CD4-positive, alpha-beta T cell treated with Interleukin-15 for 1 hour (primary cell): ENCODE results near the gene MARCKS.
A peak's percentile ranks its signal among the peaks of the same experiment; 100 is the strongest.

Experiments
- DNase-seq: peaks from one replicate; pipeline ENCODE4 v3.0.0-alpha.2; 2020

Gene MARCKS

GRCh38 chr6:113854531-113855499 is 2.3 kb upstream of the MARCKS start:
- DNase-seq, result peak; percentile 85

GRCh38 chr6:113855500-113856374 is 1.4 kb upstream of the MARCKS start:
- no peak for DNase-seq

GRCh38 chr6:113856375-113856624 is 845 bp upstream of the MARCKS start:
- no peak for DNase-seq

- DNase-seq, result peak; percentile 55
These were observed 673 bp downstream of the MARCKS start for GRCh38 chr6:113857556-113858479.

- DNase-seq, result peak; percentile 93
These were observed 1.6 kb downstream of the MARCKS start for GRCh38 chr6:113858480-113859348.

- DNase-seq, result no peak
These were observed 2.4 kb downstream of the MARCKS start for GRCh38 chr6:113859349-113860180.

GRCh38 chr6:113860181-113860955 is 3.2 kb downstream of the MARCKS start:
- DNase-seq, result no peak

- DNase-seq, result no peak
These were observed 5.0 kb downstream of the MARCKS start for GRCh38 chr6:113862112-113862511.

- no peak for DNase-seq
These were observed 13.8 kb downstream of the MARCKS start for GRCh38 chr6:113870917-113871316.

GRCh38 chr6:113871975-113872374 is 14.8 kb downstream of the MARCKS start:
- no peak for DNase-seq

GRCh38 chr6:113873043-113873667 is 16.0 kb downstream of the MARCKS start:
- peak; percentile 49 for DNase-seq

- no peak for DNase-seq
These were observed 18.3 kb downstream of the MARCKS start for GRCh38 chr6:113875470-113875869.

- no peak for DNase-seq
These were observed 19.6 kb downstream of the MARCKS start for GRCh38 chr6:113876695-113877094.

- peak; percentile 29 for DNase-seq
These were observed 22.3 kb downstream of the MARCKS start for GRCh38 chr6:113879186-113880096.

GRCh38 chr6:113881478-113881980 is 24.4 kb downstream of the MARCKS start:
- DNase-seq, result no peak

GRCh38 chr6:113882336-113883022 is 25.3 kb downstream of the MARCKS start:
- no peak for DNase-seq

GRCh38 chr6:113884011-113884410 is 26.9 kb downstream of the MARCKS start:
- no peak for DNase-seq

GRCh38 chr6:113886512-113886911 is 29.4 kb downstream of the MARCKS start:
- DNase-seq, result no peak
